Stimulated activated CD4-positive, alpha-beta T cell treated with anti-CD3 and anti-CD28 coated beads, Interleukin-2, amount 100 ng/mL, for 24 hours (primary cell): ENCODE data around the gene CARD8.
A peak's percentile ranks its signal among the peaks of the same experiment; 100 is the strongest.

Experiments
- DNase-seq, 2 donors: peaks; one replicate each; pipeline ENCODE4 v3.0.0-alpha.2; 2020

CARD8 gene

DNA sequence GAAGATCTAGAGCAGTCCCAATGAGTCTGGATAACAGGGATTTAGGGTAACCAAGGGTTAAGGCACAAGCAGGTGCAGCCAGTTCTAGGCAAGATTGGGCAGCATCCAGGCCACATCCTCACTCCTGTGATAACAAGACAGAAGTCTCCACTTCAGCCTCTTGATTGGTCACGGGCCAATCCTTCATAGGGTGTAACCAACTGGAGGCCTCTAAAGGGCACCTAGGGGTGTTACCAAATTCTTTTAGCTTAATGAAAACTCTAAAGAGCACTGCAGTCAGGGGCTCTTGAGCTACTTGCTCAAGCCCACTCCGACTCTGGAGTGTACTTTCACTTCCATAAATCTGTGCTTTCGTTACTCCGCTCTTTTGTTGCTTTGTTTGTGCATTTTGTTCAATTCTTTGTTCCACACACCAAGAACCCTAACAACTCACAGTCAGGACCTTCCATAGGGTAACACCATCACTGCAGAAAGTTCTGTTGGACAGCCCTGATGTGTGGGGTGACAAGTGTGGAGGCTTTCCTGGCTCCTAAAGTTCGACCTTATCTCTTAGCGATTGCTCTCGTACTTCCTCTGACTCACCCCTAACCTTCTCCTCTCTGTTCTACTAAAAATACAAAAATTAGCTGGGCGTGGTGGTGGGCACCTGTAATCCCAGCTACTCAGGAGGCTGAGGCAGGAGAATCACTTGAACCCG lies 49.2 kb downstream of the CARD8 start:
- DNase-seq, result no peak

DNA sequence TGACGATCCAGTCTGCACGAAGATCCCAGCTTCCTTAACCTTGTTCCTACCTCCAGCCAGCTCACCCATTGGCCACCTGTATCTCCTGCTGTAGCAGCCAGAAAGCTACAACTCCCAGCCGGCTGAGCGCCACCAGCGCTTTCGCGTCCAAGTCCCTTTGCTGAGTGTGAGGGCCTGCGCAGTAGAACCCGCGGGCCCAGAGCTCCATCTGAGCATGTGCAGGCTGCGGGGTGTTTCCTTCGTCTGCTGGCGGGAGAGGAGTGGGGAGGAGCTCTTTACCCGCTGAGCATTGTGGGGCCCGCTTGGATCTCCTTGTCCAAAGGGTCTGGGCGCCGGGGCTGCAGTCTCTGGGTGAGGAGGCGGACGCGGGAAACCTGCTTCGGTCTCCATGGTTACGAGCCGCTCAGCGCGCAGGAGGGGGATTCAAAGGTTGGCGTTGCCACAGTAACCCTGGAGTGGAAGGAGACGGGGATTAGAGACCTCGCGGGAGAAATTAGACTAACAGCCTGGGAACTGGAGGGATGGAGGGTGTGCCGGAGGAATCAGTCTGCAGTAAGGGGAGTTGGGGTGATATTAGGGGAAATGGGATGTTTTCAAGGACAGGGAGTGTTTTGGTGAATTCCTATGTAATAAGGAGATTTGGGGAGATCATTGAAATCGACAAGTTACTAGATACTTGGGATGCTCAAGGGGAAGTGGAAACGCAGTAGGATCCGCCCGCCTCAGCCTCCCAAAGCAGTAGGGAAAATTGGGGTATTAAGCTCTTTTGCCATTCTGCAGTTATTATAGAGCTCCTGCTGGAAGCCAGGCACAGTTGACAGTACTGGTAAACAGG lies 51.7 kb downstream of the CARD8 start:
- peak; percentile 92 to 93 for DNase-seq

DNA sequence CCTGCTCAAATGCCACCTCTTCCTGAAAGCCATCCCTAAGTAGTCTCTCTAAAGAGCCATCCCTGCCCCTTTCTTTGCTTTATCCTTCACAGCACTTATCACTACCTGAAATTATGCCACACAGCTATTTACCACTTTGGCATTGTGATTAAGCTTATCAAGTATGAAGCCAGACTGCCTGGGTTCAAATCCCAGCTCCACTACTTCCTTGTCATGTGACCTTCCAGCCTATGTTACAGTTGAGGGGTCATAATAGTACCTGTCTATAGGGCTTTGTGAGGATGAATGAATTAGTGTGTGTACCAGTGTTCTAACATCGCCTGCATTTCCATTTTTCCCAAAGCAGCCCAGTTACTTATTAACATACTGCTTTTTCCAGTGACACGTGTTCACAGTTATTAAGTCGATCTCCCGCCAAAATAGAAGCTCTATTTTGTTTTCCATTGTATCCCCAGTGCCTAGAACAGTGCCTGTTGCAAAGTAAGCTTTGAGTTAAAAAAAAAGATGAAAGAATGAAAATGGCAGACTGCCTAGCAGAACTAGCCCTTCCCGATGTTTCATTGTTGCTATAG lies 52.4 kb downstream of the CARD8 start:
- peak in 1 of 2 donors; percentile 30 for DNase-seq

DNA sequence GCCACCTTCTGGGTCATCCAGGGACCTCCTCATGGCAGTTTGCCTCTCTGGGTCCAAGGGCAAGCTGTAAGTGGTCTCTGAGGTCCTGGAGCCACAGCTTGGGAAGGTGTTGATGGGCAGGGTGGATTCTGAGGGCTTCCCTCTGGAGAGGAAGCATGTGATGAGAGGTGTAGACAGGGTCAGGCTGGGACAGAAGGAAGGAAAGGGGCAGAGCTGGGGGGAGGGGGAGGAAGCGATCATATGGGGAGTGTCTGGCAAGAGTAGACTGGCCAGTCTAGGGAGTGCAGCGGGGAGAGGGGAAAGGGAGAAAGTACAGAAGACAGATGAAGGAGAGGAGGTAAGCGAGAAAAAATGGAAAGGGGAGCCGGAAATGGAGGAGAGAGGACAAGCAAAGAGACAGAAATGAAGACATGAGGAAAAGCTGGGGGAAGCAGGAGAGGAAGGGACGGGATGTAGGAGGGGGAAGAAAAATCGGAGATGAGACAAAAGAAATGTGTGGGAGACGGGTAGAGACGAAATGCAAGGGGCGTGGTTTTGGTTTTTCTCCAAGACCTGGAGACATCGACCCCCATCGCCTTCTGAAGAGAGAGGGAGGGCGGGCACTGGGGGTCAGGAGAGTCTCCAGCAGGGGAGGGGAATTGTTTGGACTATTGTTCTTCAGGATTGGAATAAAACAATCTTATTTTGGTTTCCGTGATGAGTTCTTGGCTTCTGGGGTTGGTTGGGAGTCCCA lies 58.6 kb downstream of the CARD8 start:
- no peak for DNase-seq

DNA sequence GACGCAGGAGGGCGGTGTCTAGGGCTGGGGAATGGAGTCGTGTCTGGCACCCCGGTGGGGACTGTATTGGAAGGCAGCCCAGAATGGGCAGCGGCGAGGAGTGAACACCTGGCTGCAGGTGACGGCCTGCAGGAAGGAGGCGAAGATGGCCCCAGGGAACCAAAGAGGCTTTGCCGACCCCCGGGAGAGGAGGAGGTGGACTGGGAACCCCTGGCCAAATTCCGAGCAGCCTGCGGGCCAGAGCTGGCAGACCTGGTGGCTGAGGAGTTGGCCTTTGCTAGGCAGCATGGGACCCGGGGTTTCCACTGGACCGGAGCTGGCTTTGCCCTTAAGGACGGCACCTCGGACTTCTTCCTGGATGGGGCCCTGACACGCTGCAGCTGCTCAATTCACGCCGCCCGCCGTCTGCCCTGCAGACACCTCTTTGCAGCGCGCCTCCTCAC lies 59.4 kb downstream of the CARD8 start:
- no peak for DNase-seq

DNA sequence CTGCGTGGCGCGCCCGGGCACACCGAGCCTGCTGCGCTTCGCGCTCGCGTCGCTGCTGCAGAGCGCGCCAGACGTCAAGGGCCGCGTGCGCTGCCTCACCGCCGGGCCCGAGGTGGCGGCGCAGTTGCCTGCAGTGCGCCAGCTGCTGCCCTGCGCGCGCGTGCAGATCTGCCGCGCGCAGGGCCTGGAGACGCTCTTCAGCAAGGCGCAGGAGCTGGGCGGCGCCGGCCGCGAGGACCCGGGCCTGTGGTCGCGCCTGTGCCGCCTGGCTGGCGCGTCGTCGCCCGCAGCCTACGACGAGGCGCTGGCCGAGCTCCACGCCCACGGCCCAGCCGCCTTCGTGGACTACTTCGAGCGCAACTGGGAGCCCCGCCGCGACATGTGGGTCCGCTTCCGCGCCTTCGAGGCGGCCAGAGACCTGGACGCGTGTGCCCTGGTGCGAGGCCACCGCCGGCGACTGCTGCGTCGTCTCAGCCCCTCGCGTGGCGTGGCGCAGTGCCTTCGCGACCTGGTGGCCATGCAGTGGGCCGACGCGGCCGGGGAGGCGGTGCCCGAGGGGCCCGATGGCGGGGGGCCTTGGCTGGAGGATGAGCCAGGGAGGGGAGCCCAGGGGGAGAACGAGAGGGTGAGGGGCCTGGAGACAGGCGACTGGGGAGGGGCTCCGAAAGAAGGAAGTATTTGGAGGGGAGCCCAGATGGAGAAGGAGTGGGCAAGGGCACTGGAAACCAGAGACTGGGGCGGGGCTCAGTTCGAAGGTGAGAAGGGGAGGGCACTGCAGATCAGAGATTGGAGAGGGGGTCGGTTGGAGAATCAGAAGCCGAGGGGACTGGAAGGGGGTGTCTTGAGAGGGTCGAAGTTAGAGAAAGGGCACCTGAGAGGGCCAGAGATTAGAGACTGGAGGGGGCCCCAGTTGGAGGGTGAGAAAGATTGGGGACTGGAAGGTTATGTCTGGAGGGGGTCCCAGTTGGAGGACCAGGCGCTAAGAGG lies 60.6 kb downstream of the CARD8 start:
- DNase-seq, result no peak

DNA sequence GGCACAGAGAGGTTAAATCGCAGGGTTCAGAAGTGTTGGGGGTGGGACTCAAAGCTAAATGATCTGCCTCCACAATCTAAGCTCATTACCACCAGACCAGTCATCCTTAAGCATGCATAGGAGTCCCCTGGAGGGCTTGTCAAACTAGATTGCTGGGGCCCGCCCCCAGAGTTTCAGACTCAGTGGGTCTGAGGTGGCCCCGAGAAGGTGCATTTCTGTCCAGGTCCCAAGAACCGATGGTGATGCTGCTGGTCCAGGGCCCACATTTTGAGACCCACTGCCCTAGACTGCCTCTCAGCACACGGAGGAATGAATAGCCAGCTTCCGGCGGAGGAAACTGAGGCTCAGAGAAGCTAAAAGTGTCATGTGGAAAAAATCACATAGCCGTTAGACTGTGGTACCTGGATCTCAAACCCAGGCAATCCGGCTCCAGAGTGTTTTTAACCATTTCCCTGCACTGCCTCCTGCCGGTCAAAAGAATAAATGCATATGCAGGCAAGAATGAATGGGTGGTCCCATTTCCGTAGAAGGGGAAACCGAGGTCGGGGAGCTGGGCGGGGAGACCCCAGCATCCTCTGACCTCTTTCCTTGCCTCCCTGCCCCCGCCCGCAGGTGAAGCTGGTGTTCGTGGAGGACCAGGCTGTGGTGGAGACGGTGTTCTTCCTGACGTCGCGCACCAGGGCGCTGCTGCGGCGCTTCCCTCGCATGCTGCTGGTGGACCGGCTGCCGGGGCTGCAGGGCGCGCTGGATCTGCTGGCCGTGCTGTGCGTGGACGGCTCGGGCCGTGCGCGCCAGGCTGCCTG lies 61.5 kb downstream of the CARD8 start:
- peak; percentile 38 for DNase-seq

DNA sequence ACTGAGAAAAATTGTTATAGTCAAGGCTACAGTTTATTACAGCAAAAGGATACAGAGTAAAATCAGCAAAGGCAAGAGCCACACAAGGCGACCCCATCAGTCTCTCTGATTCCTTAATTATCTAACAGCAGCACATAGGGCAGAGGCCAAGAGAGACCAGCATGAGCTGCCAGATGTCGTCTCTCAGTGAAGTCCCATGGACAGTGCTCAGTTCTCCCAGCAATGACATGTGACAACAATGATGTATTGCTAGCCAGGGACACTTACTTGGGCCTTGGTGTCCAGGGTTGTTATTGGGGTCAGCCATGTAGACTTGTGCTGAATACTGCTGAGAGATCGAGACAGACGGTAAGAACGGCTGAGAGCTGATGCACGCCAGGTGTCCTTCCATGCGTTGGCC lies 63.0 kb downstream of the CARD8 start:
- DNase-seq, result no peak

DNA sequence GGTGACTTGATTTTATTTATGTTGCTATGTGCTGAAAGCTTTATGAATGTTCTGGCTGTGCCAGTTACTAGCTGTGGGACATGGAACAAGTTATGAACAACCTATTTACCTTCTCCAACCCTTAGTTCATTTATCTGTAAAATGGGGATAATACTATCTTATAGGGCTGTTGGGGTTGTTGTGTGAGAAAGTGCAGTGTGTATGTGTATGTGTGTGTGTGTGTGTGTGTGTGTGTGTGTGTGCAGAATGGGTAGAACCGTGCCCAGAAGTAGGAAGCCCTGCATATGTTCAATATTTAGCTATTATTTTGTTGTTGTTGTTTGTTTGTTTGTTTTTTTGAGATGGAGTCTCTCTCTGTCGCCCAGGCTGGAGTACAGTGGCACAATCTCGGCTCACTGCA lies 64.8 kb downstream of the CARD8 start:
- DNase-seq, result no peak

DNA sequence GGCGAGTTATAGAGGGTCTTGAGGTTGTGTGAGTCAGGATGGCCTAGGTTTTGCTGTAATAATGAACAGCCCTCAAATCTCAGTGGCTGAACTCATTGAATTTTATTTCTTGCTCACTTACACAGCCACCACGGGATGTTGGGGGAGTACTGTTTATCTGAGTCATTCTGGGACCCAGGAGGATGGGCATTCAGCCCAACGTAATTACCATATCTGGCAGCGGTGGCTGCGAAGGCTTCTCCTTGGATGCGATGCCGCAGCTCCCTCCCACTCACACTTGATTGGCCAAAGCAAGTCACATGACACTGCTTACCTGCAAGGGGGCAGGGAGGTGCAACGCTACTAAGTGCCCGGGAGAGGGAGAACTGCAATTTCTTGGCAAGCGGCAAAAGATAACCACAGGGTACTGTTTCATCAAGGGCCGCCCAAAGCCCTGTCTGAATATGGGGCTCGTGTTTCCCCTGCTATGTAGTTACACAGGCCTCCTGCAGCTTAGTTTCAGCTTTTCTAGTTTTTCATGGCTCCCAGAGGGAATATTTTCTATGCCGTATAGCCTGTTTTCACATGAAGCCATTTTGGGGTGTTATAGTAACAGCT lies 65.3 kb downstream of the CARD8 start:
- peak; percentile 40 to 59 for DNase-seq

DNA sequence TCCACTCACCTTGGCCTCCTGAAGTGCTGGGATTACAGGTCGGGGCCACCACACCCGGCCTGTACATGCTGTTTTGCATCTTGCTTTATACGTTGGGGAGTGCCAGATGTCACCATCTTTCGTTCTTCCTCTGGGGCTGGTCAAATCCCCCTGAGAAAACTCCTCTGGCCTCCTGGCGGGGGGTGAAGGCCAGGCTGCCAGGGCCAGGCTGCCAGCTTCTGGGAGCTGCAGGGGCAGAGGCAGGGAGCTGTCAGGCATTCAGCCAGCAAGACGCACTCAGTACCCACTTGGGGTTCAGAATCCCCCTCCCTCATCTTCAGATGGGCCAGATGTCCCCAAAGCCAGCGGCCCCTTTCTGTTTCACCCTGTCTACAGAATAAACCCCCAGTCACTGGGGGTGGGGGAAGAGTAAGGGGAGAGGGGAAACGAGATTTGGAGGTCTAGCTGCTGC lies 69.1 kb downstream of the CARD8 start:
- DNase-seq, result no peak

DNA sequence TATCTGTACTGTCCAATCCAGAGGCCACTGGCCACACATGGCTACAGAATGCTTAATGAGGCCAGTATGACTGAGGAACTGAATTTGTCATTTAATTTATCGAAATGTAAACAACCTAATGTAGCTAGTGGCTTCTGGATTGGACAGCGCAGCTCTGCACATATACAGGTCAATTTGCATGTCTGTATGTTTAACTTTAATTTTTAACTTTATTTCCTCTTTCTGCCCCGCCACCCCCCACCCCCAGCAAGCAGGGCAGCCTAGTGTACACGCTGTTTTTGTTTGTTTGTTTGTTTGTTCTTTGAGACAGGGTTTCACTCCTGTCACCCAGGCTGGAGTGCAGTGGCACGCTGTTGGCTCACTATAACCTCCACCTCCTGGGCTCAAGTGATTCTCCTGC lies 69.7 kb downstream of the CARD8 start:
- no peak for DNase-seq

DNA sequence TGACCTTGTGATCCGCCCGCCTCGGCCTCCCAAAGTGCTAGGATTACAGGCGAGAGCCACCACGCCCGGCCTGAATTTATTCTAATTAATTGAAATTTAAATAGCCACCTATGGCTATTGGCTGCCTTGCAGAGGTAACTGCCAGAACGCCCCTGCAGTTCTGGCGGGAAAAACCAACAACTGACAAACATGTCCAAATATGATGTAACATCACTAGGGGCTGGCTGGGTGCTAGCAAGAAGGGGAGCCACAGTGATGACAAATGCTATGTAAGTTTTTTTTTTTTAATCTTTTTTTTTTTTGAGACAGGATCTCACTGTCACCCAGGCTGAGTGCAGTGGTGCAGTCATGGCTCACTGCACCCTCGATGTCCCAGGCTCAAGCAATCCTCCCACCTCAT lies 72.4 kb downstream of the CARD8 start:
- DNase-seq, result no peak

DNA sequence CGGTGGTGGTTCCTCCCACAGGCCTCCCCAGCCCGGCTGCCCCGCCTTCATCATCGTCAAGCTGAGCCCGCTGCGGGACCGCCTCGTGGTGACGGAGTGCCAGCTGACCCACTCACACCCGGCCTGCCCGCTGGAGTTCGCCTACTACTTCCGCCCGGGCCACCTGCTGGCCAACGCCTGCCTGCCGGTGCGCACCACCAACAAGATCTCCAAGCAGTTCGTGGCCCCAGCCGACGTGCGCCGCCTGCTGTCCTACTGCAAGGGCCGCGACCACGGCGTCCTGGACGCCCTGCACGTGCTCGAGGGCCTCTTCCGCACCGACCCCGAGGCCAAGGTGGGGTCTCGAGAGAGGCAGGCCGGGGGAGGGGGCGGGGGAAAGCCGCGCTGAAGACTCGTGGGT lies 73.3 kb downstream of the CARD8 start:
- DNase-seq, result no peak

DNA sequence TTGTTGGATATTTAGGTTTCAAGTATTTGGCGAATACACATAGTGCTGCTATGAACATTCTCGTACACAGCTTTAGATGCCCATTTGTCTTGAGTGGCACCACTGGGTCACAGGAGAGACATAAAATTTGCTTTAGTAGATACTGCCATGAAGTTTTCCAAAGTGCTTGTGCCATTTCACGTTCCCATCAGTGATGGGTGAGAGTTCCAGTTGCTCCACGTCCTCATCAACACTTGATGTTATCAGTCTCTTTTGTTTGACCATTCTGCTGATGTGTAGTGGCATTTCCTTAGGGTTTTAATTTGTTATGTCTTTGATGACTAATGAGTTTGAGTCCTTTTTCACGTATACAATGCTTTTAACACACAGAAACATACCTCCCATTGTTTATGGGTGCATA lies 74.2 kb downstream of the CARD8 start:
- DNase-seq, result no peak

DNA sequence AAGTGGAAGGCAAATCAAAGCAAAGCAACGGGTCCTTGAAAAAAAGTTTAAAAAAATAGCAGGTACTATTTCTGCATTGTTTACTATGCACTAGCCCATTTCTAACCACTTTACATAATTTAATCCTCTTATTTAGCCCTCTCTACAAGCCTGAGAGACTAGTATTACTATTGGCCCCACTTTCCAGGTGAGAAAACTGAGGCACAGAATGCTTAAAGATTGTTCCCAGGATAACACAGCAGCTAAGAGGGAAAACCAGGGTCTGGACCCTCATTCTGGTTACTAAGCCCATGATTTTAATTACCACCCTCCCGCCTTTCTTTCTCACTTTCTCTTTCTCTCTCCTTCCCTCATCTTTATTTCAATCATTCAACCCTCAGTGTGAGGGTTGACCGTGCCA lies 79.5 kb downstream of the CARD8 start:
- no peak for DNase-seq

DNA sequence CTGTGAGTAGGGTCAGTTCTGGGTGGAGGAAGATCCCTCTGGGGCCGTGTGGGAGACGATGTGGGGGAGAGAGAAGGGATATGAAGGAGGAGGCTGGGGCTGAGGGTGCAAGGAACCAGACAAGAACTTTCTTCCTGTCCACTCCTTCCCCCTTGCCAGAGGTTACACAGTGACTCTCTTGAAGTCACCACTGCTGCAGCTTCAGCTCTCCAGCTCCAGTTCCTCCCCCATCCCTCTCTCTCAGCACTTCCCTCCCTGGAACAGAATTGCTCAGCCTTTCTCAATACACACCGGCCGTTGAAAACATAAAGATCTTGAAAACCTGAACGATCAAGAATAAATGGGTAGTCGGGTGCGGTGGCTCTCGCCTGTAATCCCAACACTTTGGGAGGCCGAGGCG lies 80.1 kb downstream of the CARD8 start:
- DNase-seq, result no peak

DNA sequence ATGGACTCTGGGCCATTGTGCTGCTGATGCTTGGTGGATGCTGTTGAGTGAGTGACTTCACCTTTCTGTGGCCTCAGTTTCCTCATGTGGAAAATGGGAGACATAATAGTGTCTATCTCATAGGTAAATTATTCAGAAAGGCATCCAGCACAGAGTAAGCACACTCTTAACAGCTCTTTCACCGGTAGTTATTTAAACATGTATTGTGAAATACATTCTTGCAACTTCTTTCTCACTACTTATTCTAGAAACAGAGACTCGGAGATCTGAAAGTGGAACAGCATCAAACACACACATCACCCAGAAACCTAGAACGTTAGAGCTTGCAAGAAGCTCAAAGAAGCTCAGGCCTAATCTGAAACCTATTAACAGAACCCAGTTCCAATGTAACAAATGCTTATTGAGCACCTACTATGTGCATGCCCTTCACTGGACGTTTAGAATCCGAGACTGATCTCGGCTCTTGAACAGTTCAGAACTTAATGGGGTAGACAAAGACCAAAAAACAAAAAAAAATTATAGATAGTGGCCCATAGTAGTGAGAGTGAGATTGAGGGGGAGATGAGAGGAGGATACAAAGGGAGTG lies 81.2 kb downstream of the CARD8 start:
- no peak for DNase-seq

DNA sequence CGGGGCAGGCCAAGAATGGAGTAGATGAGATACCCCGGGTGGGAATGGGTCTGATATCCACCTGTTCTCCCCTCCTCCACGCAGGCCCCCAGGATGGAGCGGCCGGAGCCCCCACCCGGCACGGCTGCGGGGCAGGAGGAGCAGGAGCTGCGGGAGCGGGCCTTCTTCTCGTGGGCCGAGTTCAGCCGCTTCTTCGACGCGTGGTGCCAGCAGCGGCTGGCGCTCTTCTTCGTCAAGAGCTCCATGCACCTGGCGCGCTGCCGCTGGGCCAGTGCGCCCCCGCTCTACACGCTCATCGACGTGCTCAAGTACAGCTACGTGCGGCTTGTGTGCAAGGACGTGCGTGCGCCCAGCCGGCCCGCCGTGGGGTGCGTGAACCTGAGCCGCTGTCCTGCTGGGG lies 84.0 kb downstream of the CARD8 start:
- DNase-seq, result no peak

DNA sequence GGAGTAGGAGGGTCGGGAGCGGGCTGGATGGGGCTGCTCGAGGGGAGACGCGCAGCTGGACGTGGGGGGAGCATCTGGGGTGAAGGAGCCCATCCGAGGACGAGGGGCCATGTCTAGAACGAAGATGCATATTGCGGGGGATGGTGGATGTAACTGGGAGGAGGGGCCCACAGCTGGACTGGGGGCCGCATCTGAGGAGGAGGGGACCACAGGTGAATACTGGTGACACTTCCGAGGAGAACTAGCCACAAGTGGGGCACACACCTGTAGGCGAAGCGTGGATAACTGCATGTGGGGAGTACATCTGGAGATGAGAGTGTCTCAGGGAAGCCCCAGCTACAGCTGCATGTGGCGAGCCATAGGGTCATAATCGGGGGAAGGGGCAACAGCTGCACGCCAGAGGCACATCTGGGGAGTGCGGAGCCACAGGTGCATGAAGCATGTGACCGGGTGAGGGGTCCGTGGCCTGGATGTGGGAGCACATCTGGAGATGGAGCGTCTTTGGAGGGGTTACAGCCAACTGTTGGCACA lies 84.8 kb downstream of the CARD8 start:
- DNase-seq, result no peak
